GM18867 (cell line): ENCODE data around the gene GALNT13.
A peak's percentile ranks its signal among the peaks of the same experiment; 100 is the strongest.

Experiments
- ATAC-seq: cut with Tn5 transposase; IDR thresholded peaks from one replicate; pipeline ENCODE4 v1.9.1; 2021; ENCODE audit warnings: mild to moderate bottlenecking, moderate library complexity; ENCODE audit not compliant: unreplicated experiment

The GALNT13 gene

DNA sequence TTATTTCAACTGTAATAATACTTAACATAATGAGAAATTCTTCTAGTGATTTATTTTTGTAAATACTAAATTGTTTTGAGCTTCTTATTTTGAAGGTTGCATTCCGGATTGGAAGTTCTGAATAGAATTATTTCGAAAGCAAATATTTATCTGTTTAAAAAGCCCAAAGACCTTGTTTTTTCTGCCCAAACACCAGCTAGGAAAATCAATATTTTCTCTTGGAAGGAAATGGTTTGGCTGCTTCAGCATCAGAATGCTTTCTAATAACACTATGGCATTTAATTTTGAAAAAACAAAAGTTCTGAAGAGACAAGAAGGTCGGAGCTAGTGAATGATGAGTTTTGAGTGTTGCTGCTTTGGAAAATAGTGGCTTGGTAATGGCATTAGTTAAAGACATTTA lies 522.9 kb downstream of the GALNT13 start:
- no peak for ATAC-seq

DNA sequence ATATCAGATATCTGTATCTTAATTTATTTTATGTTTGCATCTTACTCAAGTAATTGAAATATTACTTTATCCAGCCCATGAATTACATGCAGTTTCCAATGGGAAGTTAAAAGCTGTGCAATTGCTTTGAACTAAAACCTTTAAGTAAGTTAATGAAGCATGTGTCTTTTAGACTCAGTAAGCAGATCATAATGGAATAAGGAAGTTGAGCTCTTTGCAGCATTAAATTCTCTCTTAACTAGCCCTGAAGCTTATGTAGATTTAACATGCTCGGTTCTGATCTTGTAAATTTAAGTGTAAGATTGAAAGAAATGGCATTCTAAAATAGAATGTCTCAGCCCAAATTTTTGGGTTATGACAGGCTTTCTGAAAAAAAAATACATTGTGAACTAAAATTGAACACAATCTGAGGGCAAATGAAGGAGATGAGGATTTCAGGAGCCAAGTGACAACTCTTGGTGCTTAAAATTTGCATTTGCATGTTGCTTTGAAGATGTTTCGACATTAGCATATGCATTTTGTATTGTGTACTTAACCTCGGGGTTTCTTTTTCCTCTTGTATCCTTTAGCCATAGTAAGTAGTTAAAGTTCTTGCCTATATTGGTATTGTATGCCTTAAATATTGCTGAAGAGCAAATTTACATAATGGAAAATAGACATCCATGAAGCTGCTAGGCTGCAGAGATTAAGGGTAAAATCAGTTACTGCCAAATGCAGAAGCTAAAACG lies 529.0 kb downstream of the GALNT13 start:
- ATAC-seq = no peak

DNA sequence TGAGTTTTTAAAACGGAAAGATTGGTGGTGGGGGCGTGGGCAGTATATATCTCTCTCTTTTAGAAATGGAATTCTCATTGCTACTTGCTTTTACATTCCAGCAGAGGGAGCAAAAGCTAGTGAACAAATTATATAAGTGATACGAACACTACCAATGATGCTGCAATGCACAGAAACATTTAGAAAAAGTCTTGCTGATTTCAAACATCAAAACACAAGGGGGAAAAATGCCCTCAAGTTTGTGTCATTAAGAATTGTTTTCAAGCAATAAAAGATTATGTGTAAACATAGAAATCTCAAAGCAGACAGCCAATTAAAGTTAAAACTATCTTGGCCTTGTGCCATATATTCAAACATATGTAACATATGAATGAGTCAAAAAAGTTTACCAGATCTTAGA lies 530.5 kb downstream of the GALNT13 start:
- ATAC-seq = peak; percentile 73

DNA sequence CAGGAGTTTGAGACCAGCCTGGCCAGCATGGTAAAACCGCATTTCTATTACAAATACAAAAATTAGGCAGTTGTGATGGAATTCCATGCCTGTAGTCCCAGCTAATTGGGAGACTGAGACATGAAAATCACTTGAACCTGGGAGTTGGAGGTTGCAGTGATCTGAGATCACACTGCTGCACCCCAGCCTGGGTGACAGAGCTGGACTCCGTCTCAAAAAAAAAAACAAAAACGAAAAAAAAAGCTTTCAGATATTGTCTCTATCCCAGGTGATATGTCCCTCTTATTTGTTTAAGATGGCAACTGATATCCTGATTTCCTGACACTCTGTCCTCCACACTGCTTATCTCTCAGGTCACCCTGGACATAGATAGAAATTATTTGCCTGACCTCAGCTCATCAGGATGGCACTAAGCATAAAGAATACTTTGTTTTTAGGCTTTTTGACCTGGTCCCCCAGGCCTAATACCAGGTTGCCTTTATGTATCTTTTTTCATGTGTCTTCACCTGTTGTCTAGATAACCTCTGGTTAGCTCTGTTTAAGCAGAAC lies 531.6 kb downstream of the GALNT13 start:
- no peak for ATAC-seq

DNA sequence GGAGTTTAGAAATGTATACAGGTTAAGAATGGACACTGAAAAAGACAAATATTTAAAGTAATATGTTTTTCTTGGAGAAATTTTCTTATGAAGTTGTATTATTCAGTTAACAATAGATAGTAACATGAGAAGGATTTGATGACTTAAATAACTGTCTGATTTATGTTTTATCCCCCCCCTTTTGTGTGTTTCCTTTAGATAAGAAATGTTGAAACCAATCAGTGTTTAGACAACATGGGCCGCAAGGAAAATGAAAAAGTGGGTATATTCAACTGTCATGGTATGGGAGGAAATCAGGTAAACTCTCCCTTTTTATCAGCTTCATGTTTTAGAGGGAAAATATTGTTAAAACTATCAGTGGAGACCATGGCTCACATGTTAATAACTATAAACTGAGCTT lies 537.1 kb downstream of the GALNT13 start:
- ATAC-seq = no peak

DNA sequence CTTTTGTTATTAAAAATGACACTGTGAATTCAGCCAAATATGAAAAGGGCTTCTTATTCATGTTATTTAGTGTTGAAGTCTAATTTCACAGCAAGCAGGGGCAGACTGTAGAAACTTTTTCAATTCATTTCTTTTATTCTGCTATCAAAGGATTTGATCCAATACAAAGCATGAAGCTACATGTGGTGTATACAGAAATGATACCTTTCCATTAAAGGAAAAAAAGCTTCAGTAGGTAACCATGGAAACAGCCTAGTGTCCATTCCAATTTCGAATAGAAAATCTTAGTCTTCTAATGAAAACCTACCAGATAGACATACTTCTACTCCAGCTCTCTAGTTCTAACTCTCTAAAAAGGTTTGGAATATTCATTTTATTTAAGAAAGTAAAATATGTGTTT lies 550.5 kb downstream of the GALNT13 start:
- ATAC-seq = no peak

DNA sequence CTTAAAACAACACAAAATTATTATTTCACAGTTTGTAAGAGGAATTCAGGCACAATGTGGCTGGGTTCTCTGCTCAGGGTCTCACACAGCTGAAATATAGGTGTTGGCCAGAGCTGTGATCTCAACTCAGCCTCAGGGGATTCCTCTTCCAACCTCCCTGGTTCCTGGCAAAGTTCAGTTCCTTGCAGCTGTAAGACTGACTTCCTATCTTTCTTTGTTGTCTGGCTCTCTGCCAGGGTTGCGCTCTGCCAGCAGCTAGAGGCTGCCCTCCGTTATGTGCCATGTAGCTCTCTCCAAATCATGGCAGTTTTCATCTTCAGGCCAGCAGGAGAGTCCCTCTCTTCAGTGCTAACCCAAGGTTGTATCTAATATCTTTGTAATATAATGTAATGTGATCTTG lies 554.3 kb downstream of the GALNT13 start:
- no peak for ATAC-seq

DNA sequence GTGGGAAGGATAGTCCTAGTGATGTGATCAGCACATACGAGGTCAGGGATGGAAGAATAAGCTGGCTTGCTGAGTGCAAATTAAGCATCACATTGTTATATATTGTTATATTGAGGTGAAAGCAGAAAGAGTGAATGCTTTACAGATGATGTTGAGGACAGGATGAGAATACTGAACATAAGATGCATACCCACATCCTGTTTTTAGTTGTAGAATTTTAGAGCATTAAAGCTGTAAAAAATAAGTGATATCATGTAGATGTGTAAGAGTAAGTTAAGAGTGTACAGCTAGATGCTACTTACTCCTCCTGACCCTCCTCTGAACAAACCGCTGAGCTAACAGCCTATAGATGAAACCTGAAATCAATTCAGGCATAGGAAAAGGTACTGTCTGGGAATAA lies 555.7 kb downstream of the GALNT13 start:
- ATAC-seq = no peak

DNA sequence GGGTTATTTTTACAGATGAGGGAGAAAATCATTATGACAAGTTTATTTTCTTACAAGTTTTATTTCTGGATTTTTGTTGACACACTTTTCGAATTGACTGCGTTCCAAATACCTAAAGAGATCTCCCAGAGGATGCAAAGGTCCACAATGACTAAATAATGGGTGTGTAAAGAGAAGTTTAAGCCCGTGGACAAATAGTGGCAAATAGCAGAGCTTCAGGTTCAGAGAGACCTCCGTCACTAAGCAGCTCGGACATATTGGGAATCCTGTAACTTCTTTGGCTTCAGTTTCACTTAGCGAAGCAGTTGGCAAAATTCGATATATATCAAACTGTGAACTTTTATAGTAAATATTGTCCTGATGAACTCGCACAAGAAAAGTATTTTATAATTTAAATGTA lies 556.3 kb downstream of the GALNT13 start:
- ATAC-seq = no peak

DNA sequence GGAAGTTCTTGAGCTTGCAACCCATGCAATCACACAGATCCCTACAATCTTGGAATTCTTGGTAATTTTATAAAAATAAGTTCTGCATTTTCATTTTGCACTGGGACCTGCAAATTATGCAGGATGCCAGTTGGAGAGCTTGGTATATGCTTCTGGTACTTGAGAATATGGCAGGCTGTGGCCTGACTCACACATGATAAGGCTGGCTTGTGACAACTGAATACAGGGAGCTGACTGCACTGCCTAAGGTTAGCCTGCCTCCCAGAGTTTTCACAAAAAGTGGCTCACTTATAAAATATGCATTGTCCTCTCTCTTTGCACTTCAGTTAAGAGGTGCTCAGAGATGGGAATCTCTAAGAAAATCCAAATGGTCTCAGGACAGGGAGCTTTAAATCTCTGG lies 561.3 kb downstream of the GALNT13 start:
- no peak for ATAC-seq

DNA sequence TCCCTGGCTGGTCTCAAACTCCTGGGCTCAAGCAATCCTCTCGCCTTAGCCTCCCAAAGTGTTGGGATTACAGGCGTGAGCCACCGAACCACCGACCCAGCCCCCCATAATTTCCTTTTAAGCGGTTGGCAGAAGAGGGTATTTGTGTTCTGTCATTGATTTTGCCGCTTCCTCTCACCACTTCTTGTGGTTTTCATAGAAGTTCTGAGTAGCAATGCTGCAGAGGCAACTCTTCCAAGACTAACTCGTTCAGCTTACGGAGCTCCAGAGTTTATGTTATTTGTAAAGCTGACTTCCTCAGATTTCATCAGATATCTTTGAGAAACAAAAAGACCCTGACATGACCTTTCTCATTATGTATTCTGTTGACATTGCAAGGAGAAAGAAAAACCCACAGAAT lies 565.4 kb downstream of the GALNT13 start:
- ATAC-seq = no peak

DNA sequence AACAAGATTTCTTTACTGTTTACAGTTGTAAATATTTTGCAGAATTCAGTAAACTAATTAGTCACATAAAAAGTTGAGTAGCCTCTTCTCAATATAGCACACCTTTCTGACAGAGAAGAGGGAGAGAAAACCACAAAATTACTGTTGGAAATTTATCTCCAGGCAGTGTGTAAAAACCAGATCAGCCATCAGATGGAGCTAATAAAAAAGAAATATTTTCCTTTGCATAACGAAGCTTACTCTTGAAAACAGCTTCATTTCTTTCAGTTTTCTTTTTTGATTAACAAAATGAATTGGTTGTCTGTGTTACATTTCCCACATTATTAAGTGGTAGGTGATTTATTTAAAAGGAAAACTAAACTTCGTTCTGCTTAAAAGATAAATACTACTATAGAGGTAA lies 567.4 kb downstream of the GALNT13 start:
- no peak for ATAC-seq

DNA sequence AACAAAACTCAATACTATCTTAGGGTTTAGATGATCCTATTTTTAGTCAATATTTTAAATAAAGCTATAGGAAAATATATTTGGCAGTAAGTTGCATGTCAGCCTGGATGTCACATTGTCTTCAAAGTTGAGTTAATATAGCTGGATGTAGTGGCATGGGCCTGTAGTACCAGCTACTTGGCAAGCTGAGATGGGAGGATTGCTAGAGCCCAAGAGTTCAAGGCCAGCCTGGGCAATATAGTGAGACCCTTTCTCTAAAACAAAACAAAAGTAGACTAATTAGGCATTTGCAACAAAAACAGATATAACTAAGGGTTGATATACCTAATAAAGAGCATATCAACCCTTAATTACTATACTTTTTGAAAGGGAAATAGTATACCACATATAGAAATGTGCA lies 572.2 kb downstream of the GALNT13 start:
- ATAC-seq = no peak

DNA sequence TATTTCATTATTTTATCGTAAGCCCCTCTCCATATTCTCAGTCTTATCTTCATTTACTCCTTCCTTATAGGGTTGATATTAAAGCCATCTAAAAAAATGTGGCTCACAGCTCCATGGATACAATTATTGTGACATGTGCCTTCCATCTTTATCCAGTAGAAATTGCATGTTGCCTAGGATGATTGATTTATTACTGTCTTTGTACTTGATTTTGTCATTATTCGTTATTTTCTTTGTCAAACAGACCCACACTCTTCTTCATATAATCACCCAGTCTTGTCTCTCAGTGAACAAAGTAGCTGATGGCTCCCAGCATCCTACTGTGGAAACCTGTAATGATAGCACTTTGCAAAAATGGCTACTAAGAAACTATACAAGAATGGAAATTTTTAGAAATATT lies 574.6 kb downstream of the GALNT13 start:
- no peak for ATAC-seq

DNA sequence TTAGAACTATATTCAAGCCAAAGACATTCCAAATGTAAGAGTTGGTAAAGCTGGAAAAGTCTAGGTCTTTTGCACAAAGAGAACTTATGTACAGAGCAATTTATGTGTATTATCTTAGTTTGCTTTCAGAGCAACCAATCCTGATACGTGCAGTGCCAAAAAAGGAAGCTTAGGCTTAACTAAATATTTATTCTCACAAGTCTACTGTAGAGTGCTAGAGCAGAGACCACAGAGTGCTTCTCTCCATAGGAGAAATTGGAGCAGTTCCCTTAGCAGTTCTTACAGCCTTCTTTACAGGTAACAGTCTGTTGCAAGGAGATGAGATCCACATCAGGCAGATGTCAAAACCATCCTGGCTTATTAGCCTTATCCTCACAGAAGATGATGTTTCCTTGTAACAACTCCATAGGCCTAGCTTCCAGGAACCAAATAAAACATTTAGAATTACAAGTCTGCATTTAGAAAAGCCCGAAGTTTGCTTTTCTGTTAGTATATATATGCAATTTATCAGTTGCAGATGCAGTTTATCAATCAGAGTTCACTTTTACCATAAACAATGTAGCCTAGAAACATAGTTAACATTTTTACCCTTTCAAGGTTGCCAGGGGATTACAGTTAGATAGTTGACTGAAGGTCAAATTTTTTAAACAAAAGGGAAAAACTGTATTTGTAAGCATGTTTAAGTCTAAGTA lies 576.2 kb downstream of the GALNT13 start:
- no peak for ATAC-seq

DNA sequence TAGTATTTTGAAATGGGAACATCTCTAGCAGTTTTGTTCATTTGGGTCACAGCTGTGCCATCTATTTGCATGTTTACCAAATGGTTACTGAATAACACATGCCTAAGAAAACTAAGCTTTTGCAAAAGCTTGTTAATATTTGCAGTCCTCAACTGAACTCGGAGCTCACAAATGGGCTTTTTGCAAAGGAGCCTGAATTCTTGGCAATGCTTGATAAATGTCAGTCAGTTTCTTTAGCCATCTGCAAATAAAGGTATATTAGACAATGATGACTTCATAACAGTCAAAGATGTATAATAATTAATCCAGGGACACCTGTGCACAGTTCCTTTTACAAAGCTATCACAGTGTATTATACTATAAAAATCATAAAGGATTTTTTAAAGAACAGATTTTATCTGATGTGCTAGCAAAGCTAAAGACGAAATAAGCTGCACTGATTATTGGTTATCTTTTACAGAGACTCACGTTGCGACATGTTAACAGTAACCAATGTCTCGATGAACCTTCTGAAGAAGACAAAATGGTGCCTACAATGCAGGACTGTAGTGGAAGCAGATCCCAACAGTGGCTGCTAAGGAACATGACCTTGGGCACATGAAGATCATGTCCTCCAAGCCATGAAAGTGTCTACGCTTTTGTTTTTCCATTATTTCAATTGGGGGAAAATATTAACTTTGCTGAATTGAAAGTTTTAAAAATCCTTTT lies 578.4 kb downstream of the GALNT13 start:
- ATAC-seq = no peak

DNA sequence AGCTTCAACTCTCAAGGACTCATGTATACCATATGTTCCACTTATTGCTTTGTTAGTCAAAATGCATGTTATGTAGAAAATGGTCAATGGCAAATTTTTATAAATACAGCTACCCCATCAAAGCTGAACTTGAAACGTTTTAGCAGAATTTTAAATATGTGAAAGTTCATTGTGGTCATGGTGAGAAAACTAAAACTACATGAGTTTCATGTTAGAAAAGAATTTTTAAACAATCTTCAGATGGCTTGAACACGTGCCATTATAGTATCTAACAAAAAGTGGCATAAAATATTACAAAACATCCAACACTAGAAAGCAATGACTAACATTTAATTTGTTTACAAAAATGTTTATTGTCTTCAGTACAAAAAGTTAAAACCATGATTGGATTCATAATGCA lies 580.7 kb downstream of the GALNT13 start:
- peak; percentile 50 for ATAC-seq

DNA sequence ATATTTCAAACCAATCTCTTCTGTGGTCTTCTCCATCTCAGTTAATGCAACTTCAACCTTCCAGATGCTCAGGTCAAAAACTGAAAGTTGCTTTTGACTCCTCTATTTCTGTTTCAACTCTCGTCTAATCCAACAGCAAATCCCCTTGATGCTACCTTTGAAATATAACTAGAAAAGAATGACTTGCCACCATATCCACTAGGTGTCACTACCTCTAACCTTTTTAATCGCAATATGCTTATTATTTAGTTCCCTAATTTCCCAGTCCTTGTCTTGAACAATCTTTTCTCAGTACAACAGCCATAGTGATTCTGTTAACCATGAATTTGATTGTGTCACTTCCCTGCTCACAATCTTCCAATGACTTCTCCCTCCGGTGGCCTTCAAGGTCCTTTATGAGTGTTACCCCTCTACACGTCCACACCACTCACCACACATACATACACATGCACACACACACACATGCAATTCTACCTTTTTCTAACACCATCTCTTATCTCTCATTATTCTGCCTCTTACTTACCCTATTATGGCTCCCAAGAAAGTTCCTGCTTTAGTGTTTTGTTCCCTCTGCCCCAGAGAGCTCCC lies 581.3 kb downstream of the GALNT13 start:
- ATAC-seq = peak; percentile 64

DNA sequence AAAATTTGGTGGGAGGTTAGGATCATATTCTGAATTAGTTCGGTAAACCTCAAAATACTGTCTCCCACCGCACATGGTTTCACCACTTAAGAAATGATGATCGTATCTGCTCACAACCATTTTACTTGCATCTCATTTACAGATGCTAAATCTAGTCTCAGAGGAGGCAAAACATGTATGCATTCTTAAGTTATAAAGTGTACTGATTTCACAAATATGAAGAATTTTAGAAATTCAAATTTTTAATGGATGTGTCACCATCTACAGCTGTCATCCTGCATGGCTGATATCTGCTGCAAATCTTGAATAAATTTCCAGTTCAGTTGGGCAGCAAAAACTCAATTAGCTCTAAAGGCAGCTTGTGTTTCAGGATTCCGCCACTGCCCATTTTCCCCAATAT lies 583.4 kb downstream of the GALNT13 start:
- no peak for ATAC-seq

DNA sequence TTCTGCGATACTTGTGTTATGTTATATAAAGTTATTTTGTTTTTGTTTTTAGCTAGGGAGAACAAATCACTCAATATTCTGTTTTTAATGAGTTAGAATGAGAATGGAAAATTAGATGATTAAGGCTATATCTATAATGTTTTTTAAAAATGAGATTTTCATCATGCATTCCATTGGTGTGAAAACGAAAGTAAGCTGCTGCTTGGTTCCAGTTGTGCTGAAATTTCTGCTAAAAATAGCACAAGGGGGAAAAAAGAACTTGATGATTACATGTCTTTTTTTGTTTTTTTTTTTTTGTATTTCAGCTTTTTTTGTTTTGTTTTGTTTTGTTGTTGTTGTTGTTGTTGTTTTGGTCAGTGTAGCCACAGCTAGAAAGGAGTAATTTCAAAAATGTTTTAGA lies 584.1 kb downstream of the GALNT13 start:
- no peak for ATAC-seq

DNA sequence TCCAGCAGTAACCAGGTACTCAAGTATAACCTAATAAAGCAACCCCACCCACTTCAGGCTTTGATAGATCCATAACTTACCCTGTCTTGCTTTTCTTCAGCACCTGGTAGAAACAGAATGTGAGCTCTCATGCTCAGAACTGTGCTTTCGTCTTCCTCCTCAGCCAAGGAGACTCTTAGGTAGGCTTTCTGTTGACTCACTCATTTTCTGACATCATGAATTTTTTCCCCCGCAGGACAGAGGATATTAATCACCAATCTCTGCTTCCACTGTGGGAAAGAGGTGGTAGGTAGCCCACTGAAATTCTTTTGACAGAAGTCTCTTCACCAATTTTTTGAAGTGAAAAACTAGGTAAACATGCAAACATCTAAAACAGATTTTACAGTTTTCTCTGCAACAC lies 585.6 kb downstream of the GALNT13 start:
- ATAC-seq = no peak
